Measurements from ENCODE around the gene NOVA2. TPM values are rescaled to one million over a fixed set of nuclear protein-coding genes. Genes with fewer than 3 reads are reported as not detected.
A peak's percentile ranks its signal among the peaks of the same experiment; 100 is the strongest.

Gene NOVA2
- total RNA-seq, 6 donors from 2014 or later = 4.7 to 19.0 (median 13.9) TPM

DNA sequence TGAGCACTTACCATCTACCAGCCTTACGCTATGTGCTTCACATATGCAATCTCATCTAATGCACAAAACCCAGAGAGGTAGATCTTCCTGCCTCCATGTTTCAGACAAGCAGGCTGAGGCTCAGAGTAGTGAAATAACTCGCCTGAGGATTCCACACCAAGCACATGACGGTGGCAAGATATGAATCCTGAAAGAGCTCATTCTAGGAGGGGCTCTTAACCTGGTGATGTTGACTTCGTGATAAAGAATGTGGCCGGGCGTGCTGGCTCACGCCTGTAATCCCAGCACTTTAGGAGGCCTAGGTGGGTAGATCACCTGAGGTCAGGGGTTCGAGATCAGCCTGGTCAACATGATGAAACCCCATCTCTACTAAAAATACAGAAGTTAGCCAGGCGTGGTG, 5.0 kb downstream of the NOVA2 start:
- peaks cover 2 to 18% (median 12%) of the 10 kb centered on the region in 4 donors for H3K27me3 ChIP-seq
- H3K9me3 ChIP-seq = no peaks in the 10 kb centered on the region
- peak overlapping the region in 1 of 4 donors; percentile 90 for H3K27ac ChIP-seq
- H3K4me1 ChIP-seq = peaks cover 4 to 22% (median 13%) of the 10 kb centered on the region in 4 donors
- peaks cover 0 to 7% (median 0%) of the 10 kb centered on the region in 4 donors for H3K36me3 ChIP-seq
- no peak for DNase-seq
- TF ChIP-seq, protein P1, sequence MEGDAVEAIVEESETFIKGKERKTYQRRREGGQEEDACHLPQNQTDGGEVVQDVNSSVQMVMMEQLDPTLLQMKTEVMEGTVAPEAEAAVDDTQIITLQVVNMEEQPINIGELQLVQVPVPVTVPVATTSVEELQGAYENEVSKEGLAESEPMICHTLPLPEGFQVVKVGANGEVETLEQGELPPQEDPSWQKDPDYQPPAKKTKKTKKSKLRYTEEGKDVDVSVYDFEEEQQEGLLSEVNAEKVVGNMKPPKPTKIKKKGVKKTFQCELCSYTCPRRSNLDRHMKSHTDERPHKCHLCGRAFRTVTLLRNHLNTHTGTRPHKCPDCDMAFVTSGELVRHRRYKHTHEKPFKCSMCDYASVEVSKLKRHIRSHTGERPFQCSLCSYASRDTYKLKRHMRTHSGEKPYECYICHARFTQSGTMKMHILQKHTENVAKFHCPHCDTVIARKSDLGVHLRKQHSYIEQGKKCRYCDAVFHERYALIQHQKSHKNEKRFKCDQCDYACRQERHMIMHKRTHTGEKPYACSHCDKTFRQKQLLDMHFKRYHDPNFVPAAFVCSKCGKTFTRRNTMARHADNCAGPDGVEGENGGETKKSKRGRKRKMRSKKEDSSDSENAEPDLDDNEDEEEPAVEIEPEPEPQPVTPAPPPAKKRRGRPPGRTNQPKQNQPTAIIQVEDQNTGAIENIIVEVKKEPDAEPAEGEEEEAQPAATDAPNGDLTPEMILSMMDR (IDR thresholded peaks at IDR 0.05) = no peak
- TF ChIP-seq POLR2A (IDR thresholded peaks at IDR 0.05) = no peak
- no peak for TF ChIP-seq EP300 (IDR thresholded peaks at IDR 0.05)
- WGBS, 2 donors = 59 to 65% methylated on average over 9 of the region's 9 CpGs
- H3K4me3 ChIP-seq = no peak overlapping the region
- no peak for ATAC-seq (ENCODE audit: low FRiP score in 2 of 2)

DNA sequence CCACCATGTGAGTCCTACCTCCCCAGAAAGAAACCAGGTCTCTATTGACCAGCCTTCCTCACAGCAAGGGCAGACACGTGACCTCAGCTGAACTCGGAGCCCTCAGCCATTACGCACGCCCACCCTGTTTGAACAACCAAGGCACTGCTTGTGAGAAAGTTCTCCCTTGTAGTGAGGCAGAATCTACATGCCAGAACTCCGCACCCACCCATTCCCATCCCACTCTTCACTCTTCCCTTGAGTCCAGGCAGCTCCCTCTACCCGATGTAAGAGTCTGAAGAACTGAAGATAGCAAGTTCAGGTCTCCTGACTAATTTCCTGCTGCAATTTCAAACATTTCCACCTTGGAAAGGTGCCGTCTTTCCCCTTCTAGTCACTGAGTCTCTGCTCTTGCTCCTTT, 6.4 kb downstream of the NOVA2 start:
- Histone ChIP-seq H3K27ac (no peak overlapping the region), H3K4me1 (peaks cover 4 to 22% (median 12%) of the 10 kb centered on the region in 4 donors), H3K36me3 (peaks cover 0 to 7% (median 0%) of the 10 kb centered on the region in 4 donors), H3K4me3 (no peak overlapping the region), H3K27me3 (peaks cover 0 to 8% (median 3%) of the 10 kb centered on the region in 4 donors), H3K9me3 (no peaks in the 10 kb centered on the region)
- WGBS, 2 donors = 65 to 74% methylated on average over 7 of the region's 7 CpGs
- ATAC-seq (ENCODE audit: low FRiP score in 2 of 2) (no peak), DNase-seq (no peak)
- no peak for TF ChIP-seq POLR2AphosphoS5 (IDR thresholded peaks at IDR 0.05)
- TF ChIP-seq, protein P1 (IDR thresholded peaks at IDR 0.05) = no peak
- no peak for TF ChIP-seq POLR2A (IDR thresholded peaks at IDR 0.05)
- no peak for TF ChIP-seq EP300 (IDR thresholded peaks at IDR 0.05)

DNA sequence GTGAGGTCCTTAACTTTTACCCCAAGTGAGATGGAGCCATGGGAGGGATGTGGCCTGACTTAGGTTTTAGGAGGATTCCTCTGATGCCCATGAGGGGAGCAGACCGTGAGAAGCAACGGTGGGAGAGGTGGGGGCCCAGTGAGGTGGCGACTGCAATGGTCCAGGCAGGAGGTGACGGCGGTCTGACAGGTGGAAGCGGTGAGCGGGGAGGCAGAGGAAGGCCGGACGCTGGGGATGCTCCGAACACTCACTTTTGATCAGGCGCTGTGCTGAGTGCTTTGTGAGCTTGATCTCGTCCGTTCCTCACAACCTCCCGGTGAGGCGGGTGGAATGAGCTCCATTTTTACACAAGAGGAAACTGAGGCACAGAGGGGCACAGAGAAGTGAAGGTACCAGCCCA, 11.6 kb downstream of the NOVA2 start:
- H3K27me3 ChIP-seq = no peaks in the 10 kb centered on the region
- ATAC-seq (ENCODE audit: low FRiP score in 2 of 2) (no peak), DNase-seq (peak in 1 of 2 donors; percentile 43)
- TF ChIP-seq EP300 (IDR thresholded peaks at IDR 0.05) (no peak), POLR2A (IDR thresholded peaks at IDR 0.05) (no peak), POLR2AphosphoS5 (IDR thresholded peaks at IDR 0.05) (no peak)
- TF ChIP-seq, protein P1 (IDR thresholded peaks at IDR 0.05) = no peak
- H3K36me3 ChIP-seq = no peaks in the 10 kb centered on the region
- no peaks in the 10 kb centered on the region for H3K9me3 ChIP-seq
- peak overlapping the region in 3 of 4 donors; percentile 6 to 87 (median 81) for H3K27ac ChIP-seq
- H3K4me1 ChIP-seq = peaks cover 17 to 31% (median 25%) of the 10 kb centered on the region in 4 donors
- WGBS, 2 donors = 82 to 87% methylated on average over 15 of the region's 15 CpGs
- no peak overlapping the region for H3K4me3 ChIP-seq

DNA sequence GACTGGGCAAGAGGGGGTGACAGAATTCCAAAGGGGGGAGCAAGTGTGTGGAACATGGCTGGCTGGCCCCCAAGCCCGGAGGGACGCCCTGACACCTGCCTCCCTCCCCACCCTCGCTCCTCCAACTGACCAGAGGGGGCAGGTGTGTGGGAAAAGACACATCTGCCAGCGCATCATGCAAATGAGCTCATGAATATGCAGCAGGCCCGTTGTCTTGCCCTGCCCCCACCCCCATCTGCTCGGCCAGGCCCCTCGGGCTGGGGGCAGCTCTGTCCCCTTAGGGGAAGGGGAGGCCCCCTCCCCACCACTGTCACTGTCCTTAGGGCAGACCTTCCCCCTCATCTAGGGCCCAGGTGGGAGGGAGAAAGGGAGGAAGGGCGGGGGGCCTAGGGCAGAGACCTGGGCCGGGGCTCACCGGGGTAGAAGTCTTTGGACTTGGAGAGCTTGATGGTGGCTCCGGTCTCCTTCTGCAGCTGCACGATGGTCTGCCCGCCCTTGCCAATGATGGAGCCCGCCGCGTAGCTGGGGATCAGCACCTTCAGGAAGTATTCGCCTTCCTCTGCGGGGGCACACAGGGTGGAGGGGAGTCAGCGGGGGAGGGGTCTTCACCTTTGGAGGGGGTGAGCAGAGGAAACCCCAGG, 12.9 kb downstream of the NOVA2 start:
- DNase-seq (peak in 1 of 2 donors; percentile 43), ATAC-seq (ENCODE audit: low FRiP score in 2 of 2) (no peak)
- 13 to 24% methylated on average over 10 to 13 of the region's 19 CpGs for WGBS, 2 donors
- Histone ChIP-seq H3K27me3 (no peaks in the 10 kb centered on the region), H3K4me3 (no peak overlapping the region), H3K9me3 (no peaks in the 10 kb centered on the region), H3K4me1 (peaks cover 19 to 36% (median 30%) of the 10 kb centered on the region in 4 donors), H3K36me3 (no peaks in the 10 kb centered on the region), H3K27ac (peak overlapping the region; percentile 74 to 87 (median 80))
- TF ChIP-seq EP300 (IDR thresholded peaks at IDR 0.05) (no peak), POLR2A (IDR thresholded peaks at IDR 0.05) (no peak), POLR2AphosphoS5 (IDR thresholded peaks at IDR 0.05) (no peak)
- TF ChIP-seq, protein P1 (IDR thresholded peaks at IDR 0.05) = no peak
